HUES6 (cell line): ENCODE measurements around the gene TMEM244.

Experiments
- H3K27ac ChIP-seq: 2 replicates; pipeline ENCODE4 v1.7.0; 2013; ENCODE audit warnings: low read depth, mild to moderate bottlenecking, low read length, inconsistent platforms
- H3K27me3 ChIP-seq: 2 replicates; pipeline ENCODE4 v1.6.1; 2013; ENCODE audit warnings: low read length; ENCODE audit not compliant: control insufficient read depth, insufficient read depth
- H3K36me3 ChIP-seq: 2 replicates; pipeline ENCODE4 v1.6.1; 2013; ENCODE audit warnings: low read length; ENCODE audit not compliant: control insufficient read depth, insufficient read depth
- H3K4me1 ChIP-seq: 2 replicates; pipeline ENCODE4 v1.6.1; 2013; ENCODE audit warnings: low read length; ENCODE audit not compliant: control insufficient read depth, insufficient read depth
- H3K4me3 ChIP-seq: 2 replicates; pipeline ENCODE4 v1.5.1; 2013; ENCODE audit warnings: low read depth, low read length
- H3K9ac ChIP-seq: one replicate; pipeline ENCODE4 v1.6.1; 2013; ENCODE audit warnings: mild to moderate bottlenecking, low read length
- H3K9me3 ChIP-seq: 2 replicates; pipeline ENCODE4 v1.6.1; 2013; ENCODE audit warnings: low read depth, low read length; ENCODE audit not compliant: control insufficient read depth, insufficient read depth

Gene TMEM244

DNA sequence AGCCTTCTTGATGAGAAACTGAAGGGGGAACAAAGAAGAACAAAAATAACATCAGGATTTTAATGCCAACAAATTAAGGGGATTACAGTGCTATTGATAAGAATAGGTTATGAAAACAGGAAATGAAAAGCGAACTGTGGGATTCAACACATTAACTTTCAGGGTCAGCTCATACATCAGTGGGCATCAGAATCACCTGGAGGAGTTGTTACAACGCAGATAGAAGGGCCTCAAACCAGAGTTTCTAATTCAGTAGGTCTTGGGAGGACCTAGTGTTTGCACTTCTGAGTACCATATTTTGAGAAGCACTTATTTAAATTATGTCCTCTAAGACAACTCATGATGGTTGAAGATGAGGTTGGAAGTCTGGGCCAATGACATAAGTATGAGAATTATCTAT is 5.6 kb upstream of the TMEM244 start:
- Histone ChIP-seq H3K27ac (no peak overlapping the region), H3K27me3 (no peaks in the 10 kb centered on the region), H3K36me3 (no peaks in the 10 kb centered on the region), H3K9ac (no peak overlapping the region), H3K9me3 (peaks cover 8% of the 10 kb centered on the region; the same call in 1 of the 2 replicates), H3K4me1 (peaks cover 7% of the 10 kb centered on the region; the same call in 1 of the 2 replicates), H3K4me3 (no peak overlapping the region)

DNA sequence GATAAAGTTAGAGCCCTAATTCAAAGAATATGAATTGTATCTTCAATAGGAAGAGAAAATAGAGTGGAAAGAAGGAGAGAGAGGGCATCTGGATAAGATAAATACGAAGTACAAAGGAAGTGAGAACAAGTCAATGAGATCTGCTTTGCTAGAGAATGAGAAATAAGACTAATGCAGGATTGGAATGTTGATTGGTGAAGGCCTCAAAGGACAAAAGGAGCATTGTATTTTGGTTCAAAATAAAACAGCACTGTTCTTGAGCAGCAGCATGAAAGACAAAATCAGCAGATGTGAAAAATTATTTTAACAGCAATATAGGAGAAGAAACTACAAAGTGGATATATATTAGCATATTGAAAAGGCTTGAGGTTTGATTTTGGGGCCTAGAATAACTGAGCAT is 5.1 kb upstream of the TMEM244 start:
- no peak overlapping the region for H3K9ac ChIP-seq
- H3K27me3 ChIP-seq, result no peaks in the 10 kb centered on the region
- peaks cover 8% of the 10 kb centered on the region; the same call in 1 of the 2 replicates for H3K9me3 ChIP-seq
- peaks cover 7% of the 10 kb centered on the region; the same call in 1 of the 2 replicates for H3K4me1 ChIP-seq
- H3K4me3 ChIP-seq, result no peak overlapping the region
- no peak overlapping the region for H3K27ac ChIP-seq
- no peaks in the 10 kb centered on the region for H3K36me3 ChIP-seq

DNA sequence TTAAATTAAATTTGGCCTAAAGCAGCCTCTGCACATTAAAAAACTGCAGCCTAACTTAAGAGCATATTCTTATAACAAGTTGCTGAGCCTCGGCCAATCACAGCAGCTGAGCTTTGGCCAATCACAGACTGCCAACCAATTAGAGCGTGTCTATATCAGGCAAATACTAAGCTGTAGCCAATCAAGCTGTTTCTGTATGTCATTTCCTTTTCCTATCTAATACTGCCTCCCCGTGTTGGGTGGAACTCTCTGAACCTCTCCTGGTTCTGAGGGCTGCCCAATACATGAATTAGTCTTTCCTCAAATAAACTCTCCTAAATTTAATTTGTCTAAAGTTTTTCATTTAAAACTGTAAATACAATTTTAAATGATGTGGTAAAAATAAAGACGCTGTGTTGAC is 3.9 kb upstream of the TMEM244 start:
- H3K36me3 ChIP-seq, result no peaks in the 10 kb centered on the region
- no peak overlapping the region for H3K9ac ChIP-seq
- peaks cover 7% of the 10 kb centered on the region; the same call in 1 of the 2 replicates for H3K4me1 ChIP-seq
- peaks cover 8% of the 10 kb centered on the region; the same call in 1 of the 2 replicates for H3K9me3 ChIP-seq
- H3K27me3 ChIP-seq, result no peaks in the 10 kb centered on the region
- H3K4me3 ChIP-seq, result no peak overlapping the region
- H3K27ac ChIP-seq, result no peak overlapping the region

DNA sequence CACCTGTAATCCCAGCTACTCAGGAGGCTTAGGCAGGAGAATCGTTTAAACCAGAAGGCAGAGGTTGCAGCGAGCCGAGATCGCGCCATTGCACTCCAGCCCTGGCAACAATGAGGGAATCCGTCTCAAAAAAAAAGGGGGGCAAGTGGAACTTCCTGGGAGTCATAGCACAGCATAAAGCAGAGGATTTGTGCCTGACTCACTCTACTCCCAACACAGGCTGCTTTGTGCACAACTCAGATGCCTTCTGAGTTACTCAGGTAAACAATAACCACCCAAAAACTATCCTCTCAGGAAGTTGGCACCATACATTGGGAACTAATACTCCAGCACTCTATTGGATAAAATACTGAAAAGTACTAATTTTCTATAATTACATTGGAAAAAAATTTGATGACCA is 2.5 kb upstream of the TMEM244 start:
- no peaks in the 10 kb centered on the region for H3K27me3 ChIP-seq
- no peaks in the 10 kb centered on the region for H3K36me3 ChIP-seq
- H3K9me3 ChIP-seq, result peaks cover 8% of the 10 kb centered on the region; the same call in 1 of the 2 replicates
- peaks cover 7% of the 10 kb centered on the region; the same call in 1 of the 2 replicates for H3K4me1 ChIP-seq
- H3K27ac ChIP-seq, result no peak overlapping the region
- no peak overlapping the region for H3K9ac ChIP-seq
- H3K4me3 ChIP-seq, result no peak overlapping the region

DNA sequence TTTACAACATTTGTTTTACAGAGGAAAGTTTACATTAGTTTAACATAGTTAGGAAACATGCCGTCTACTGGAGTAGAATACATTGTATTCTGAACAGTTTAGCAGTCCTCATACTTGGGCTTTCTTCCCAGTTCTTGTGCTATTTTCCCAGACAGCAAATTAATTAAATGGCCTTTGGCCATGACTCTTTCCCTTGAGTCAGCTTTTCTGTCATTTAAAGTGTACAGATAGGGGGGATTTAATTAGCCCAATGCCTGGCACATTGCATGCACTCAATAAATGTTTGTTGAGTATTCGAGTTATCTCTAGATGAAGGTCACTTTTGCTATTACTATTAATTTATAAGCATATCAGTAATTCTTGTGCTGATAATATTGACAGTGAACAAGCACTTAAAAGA is 1.6 kb downstream of the TMEM244 start:
- H3K4me1 ChIP-seq, result no peaks in the 10 kb centered on the region; the same call in 1 of the 2 replicates
- H3K9ac ChIP-seq, result no peak overlapping the region
- no peaks in the 10 kb centered on the region for H3K27me3 ChIP-seq
- no peak overlapping the region for H3K4me3 ChIP-seq
- no peak overlapping the region for H3K27ac ChIP-seq
- H3K36me3 ChIP-seq, result no peaks in the 10 kb centered on the region
- H3K9me3 ChIP-seq, result no peaks in the 10 kb centered on the region; the same call in 1 of the 2 replicates

DNA sequence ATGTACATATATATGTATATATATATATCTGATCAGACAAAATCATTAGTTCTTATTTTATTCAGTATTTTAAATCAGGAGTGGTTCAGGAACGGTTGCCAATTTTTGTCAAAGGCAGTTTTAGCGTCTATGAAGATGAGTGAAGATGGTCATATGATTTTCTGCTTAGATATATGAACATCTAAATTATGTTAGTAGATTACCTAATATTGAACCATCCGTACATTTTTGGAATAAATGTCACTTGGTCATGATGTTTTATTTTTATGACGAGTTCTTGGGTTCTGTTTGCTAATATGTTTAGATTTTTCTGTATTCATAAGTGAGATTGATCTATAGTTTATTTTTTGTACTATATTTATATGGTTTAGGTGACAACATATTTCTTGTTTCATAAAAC is 3.3 kb downstream of the TMEM244 start:
- Histone ChIP-seq H3K9ac (no peak overlapping the region), H3K36me3 (no peaks in the 10 kb centered on the region), H3K27me3 (no peaks in the 10 kb centered on the region), H3K9me3 (no peaks in the 10 kb centered on the region; the same call in 1 of the 2 replicates), H3K27ac (no peak overlapping the region), H3K4me3 (no peak overlapping the region), H3K4me1 (no peaks in the 10 kb centered on the region; the same call in 1 of the 2 replicates)

DNA sequence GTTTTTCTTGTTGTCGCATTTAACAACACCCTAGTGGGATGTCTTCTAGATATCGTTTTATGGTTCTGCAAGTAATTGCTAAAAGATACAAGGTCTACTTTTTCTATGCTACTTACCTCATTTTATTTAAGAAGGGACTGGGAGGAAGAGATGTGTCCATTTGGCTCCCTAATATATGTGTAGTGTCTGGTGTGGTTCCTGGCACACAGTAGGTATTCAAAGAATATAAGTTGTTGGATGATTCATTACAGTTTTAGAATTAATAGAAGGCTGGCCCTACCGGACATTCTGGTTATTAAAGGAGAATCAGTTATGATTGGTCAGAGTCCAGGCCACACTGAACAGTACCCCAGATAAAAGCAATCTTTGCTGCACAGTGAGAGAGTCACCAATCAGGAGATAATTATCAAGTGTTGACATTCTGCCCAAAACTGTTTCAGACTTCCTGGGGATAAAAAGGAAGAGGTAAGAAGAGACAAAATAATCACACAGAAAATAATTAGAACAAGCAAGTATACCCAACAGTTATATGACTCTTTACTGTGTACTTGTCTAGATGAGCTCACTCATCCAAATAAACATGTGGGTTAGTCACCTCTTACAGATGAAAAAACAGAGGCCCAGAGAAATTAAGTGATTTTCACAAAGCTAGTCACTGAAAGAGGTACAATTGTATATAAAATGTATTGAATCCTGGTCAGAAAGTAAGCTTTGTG is 7.0 kb downstream of the TMEM244 start:
- H3K4me1 ChIP-seq, result peaks cover 6% of the 10 kb centered on the region
- no peaks in the 10 kb centered on the region for H3K27me3 ChIP-seq
- H3K36me3 ChIP-seq, result no peaks in the 10 kb centered on the region
- no peak overlapping the region for H3K27ac ChIP-seq
- no peaks in the 10 kb centered on the region; the same call in 1 of the 2 replicates for H3K9me3 ChIP-seq
- H3K4me3 ChIP-seq, result no peak overlapping the region
- H3K9ac ChIP-seq, result no peak overlapping the region

DNA sequence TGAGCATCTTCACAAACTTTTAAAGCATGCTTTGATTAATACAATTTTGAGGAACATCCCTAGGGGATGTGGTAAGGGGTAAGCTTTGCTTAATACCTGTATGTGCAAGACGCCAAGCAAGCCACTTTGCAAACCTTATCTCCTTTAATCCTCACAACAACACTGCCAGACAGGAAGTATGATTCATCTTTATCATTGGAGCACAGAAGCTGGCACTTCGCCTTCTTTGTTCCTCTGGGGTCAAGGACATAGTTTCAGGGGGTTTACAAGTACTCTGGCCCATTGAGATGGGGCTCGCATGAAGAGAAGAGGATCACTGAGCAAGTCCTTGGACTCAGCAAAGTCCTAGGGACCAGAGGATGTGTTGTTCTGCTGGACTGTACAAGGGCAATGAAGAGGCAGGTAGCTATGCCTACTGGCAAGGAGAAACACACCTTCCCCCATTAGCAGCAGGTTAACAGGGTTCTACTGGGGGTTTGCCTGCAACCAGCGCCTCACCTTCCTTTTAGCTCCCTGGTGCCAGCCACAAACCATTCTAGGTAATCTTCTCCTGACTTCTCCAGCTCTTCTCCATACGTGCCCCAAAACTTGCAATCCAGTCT is 8.8 kb downstream of the TMEM244 start:
- Histone ChIP-seq H3K27ac (no peak overlapping the region), H3K4me1 (peaks cover 6% of the 10 kb centered on the region), H3K27me3 (no peaks in the 10 kb centered on the region), H3K9ac (no peak overlapping the region), H3K4me3 (no peak overlapping the region), H3K36me3 (no peaks in the 10 kb centered on the region), H3K9me3 (no peaks in the 10 kb centered on the region; the same call in 1 of the 2 replicates)

DNA sequence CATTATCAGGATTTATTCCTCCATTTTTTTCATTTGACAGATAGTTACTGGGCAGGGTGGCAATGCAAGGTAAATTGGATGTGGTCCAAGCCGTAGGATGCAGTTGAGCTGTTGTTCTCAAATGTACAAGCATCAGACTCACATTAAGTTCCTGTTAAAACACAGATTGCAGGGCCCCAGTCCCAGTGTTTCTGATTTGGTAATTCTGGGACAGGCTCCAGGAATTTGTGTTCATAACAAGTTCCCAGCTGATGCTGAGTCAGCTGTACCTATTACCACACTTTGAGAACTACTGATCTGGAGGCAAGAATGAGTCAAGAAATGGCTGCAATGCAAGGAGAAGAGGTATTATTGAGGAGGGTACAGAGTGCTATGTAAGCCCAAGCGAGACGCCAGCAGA is 11.7 kb downstream of the TMEM244 start:
- Histone ChIP-seq H3K27me3 (no peaks in the 10 kb centered on the region), H3K27ac (no peak overlapping the region), H3K4me3 (no peak overlapping the region), H3K4me1 (peaks cover 11% of the 10 kb centered on the region), H3K36me3 (no peaks in the 10 kb centered on the region), H3K9ac (no peak overlapping the region), H3K9me3 (no peaks in the 10 kb centered on the region)

DNA sequence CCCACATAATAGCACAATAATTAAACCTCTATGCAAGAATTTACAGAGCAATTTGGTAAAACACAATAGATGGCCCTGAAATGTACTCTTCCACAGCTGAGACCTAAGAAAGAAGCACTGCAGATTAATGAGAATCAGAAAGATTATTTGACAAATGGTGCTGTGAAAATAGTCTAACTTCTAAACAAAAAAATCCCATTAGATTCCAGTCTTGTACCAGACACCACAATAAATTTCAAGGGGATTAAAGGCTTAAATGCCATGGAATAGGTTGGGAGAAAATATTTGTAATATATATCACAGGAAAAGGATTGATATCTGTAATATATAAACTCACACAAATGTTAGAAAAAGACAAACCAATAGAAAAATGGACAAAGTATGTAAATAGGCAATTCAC is 14.4 kb downstream of the TMEM244 start:
- Histone ChIP-seq H3K9me3 (no peaks in the 10 kb centered on the region), H3K27me3 (no peaks in the 10 kb centered on the region), H3K36me3 (no peaks in the 10 kb centered on the region), H3K27ac (no peak overlapping the region), H3K4me3 (no peak overlapping the region), H3K9ac (no peak overlapping the region), H3K4me1 (peaks cover 15% of the 10 kb centered on the region)

DNA sequence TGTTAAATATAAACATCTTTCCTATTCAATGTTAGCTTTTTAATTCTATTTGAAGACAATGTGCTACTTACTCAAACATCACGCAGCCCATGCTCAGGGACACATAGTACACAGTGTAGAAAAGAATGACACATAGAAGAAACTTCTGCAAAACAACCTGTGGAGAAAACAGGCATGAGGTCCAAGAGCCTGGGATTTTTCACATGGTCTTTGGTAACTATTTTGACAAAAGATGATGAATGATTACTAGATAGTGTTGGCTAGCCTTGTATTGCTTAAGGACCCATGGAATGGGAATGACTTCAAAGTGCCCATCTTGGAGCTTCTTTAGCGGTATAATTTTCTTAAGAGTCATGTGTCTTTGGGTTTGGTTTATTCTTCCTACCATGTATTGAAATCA is 15.4 kb downstream of the TMEM244 start:
- Histone ChIP-seq H3K4me3 (no peak overlapping the region), H3K4me1 (peaks cover 15% of the 10 kb centered on the region), H3K27ac (no peak overlapping the region), H3K9me3 (no peaks in the 10 kb centered on the region), H3K27me3 (no peaks in the 10 kb centered on the region), H3K36me3 (no peaks in the 10 kb centered on the region), H3K9ac (no peak overlapping the region)
